Renal cortex interstitium (tissue), 11 donors: Measurements from ENCODE around the gene HAAO. TPM values are rescaled to one million over a fixed set of nuclear protein-coding genes. Genes with fewer than 3 reads are reported as not detected.
A peak's percentile ranks its signal among the peaks of the same experiment; 100 is the strongest.

Source experiments
- DNase-seq, 11 donors: peaks; one replicate each; pipeline ENCODE4 v3.0.0-alpha.2; 2013; ENCODE audit warnings: low read depth in 9 of 11, low spot score in 4 of 11; ENCODE audit errors: extremely low read depth in 1 of 11
- polyA plus RNA-seq, 3 donors: library from polyadenylated mRNA; unstranded; fragments of 120-200 nt; gene quantifications; one replicate each; pipeline ENCODE4 v1.2.1, GENCODE V29; 2013; ENCODE audit not compliant: insufficient read length in 3 of 3

The HAAO gene
- polyA plus RNA-seq, 3 donors, result 33.3 to 41.5 (median 40.5) TPM

GRCh38 chr2:42827647-42828486 lies 35.5 kb upstream of the HAAO start:
- peak in 10 of 11 donors; percentile 46 to 83 (median 80) for DNase-seq

GRCh38 chr2:42826231-42826630 lies 33.8 kb upstream of the HAAO start:
- no peak for DNase-seq

GRCh38 chr2:42824454-42824807 lies 32.0 kb upstream of the HAAO start:
- no peak for DNase-seq

GRCh38 chr2:42823744-42824453 lies 31.5 kb upstream of the HAAO start:
- DNase-seq, result no peak

GRCh38 chr2:42819160-42819559 lies 26.8 kb upstream of the HAAO start:
- no peak for DNase-seq

GRCh38 chr2:42815726-42816125 lies 23.3 kb upstream of the HAAO start:
- no peak for DNase-seq

GRCh38 chr2:42813763-42814162 lies 21.4 kb upstream of the HAAO start:
- no peak for DNase-seq

- no peak for DNase-seq
Measured at GRCh38 chr2:42812899-42813479, 20.6 kb upstream of the HAAO start.

- DNase-seq, result peak in 3 of 11 donors; percentile 47 to 69 (median 52)
Measured at GRCh38 chr2:42810971-42811811, 18.8 kb upstream of the HAAO start.

GRCh38 chr2:42810121-42810970 lies 18.0 kb upstream of the HAAO start:
- peak; percentile 87 to 94 (median 91) for DNase-seq

- peak in 2 of 11 donors; percentile 69 to 75 for DNase-seq
Measured at GRCh38 chr2:42809819-42810120, 17.4 kb upstream of the HAAO start.

- no peak for DNase-seq
Measured at GRCh38 chr2:42809131-42809818, 16.9 kb upstream of the HAAO start.

- DNase-seq, result no peak
Measured at GRCh38 chr2:42808301-42808700, 15.9 kb upstream of the HAAO start.

GRCh38 chr2:42806786-42807185 lies 14.4 kb upstream of the HAAO start:
- DNase-seq, result no peak

- no peak for DNase-seq
Measured at GRCh38 chr2:42804891-42805290, 12.5 kb upstream of the HAAO start.

- no peak for DNase-seq
Measured at GRCh38 chr2:42804338-42804737, 12.0 kb upstream of the HAAO start.

- DNase-seq, result no peak
Measured at GRCh38 chr2:42802150-42802549, 9.8 kb upstream of the HAAO start.

- DNase-seq, result no peak
Measured at GRCh38 chr2:42801381-42801780, 9.0 kb upstream of the HAAO start.
